GM12891 (cell line): ENCODE measurements around the gene RAPGEF4.

Experiments
- DNase-seq: peaks from one replicate; pipeline ENCODE4 v3.0.0; 2011; ENCODE audit warnings: low spot score; ENCODE audit not compliant: insufficient read length
- FAIRE-seq: peaks from 2 replicates; lab custom pipeline; 2011; peaks lifted over from hg19 to GRCh38; lab: Jason Lieb, UNC
- PAX5 ChIP-seq: IDR thresholded peaks from 2 replicates; pipeline ENCODE4 v1.6.1; 2011; ENCODE audit warnings: low read length, moderate library complexity, mild to moderate bottlenecking; ENCODE audit not compliant: insufficient read depth, severe bottlenecking
- POLR2A ChIP-seq: IDR thresholded peaks from 2 replicates; pipeline ENCODE4 v1.6.1; 2011; ENCODE audit warnings: low read depth, low read length, control low read depth
- POLR2AphosphoS5 ChIP-seq: IDR thresholded peaks from 2 replicates; pipeline ENCODE4 v1.6.1; 2011; ENCODE audit warnings: low read depth, low read length, control low read depth
- POU2F2 ChIP-seq: IDR thresholded peaks from 2 replicates; pipeline ENCODE4 v1.6.1; 2011; ENCODE audit warnings: low read depth, mild to moderate bottlenecking, control low read depth, low read length, moderate library complexity
- SPI1 ChIP-seq: IDR thresholded peaks from 2 replicates; pipeline ENCODE4 v1.6.1; 2011; ENCODE audit warnings: low read depth, low read length, control low read depth
- TAF1 ChIP-seq: IDR thresholded peaks from 2 replicates; pipeline ENCODE4 v1.6.1; 2011; ENCODE audit warnings: low read depth, low read length, control low read depth

The RAPGEF4 gene

DNA sequence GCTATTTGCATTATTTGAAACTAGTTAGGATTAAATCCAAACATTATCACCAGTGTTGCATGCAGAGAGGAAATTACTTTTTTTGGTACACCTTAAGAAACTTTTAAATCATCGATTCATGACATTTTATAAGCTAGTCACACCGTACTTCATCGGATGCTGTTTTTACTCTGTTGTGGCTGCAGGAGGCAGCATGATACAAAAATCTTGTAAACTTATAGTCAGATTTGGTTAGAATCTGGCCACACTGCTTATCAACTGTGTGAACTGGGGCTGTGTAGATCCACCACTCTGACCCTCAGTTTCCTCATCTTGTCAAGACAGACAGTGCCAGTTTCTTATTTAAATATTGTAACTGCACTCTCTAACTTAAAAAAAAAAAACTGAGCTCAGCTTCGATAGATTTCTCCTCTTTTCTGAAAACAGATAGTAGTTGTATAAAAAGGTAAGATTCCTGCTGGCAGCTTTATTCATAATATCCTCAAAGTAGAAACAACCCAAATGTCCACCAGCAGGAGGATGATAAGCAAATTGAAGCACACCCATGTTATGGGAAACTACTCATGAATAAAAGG, 77.8 kb downstream of the RAPGEF4 start:
- TF ChIP-seq PAX5 (no peak), TAF1 (no peak), POLR2AphosphoS5 (no peak), POLR2A (no peak), POU2F2 (no peak), SPI1 (no peak)
- FAIRE-seq: no peak
- DNase-seq: no peak

GRCh38 chr2:172817411-172817810, 81.8 kb downstream of the RAPGEF4 start:
- FAIRE-seq (no peak), DNase-seq (no peak)
- TF ChIP-seq PAX5 (no peak), TAF1 (no peak), POLR2A (no peak), SPI1 (no peak), POLR2AphosphoS5 (no peak), POU2F2 (no peak)

- FAIRE-seq: no peak
- DNase-seq: no peak
- TF ChIP-seq SPI1: no peak
- TF ChIP-seq TAF1: no peak
- no peak for TF ChIP-seq POLR2A
- no peak for TF ChIP-seq POU2F2
- TF ChIP-seq PAX5: no peak
- no peak for TF ChIP-seq POLR2AphosphoS5
These were observed 84.3 kb downstream of the RAPGEF4 start for GRCh38 chr2:172819943-172820342.

DNA sequence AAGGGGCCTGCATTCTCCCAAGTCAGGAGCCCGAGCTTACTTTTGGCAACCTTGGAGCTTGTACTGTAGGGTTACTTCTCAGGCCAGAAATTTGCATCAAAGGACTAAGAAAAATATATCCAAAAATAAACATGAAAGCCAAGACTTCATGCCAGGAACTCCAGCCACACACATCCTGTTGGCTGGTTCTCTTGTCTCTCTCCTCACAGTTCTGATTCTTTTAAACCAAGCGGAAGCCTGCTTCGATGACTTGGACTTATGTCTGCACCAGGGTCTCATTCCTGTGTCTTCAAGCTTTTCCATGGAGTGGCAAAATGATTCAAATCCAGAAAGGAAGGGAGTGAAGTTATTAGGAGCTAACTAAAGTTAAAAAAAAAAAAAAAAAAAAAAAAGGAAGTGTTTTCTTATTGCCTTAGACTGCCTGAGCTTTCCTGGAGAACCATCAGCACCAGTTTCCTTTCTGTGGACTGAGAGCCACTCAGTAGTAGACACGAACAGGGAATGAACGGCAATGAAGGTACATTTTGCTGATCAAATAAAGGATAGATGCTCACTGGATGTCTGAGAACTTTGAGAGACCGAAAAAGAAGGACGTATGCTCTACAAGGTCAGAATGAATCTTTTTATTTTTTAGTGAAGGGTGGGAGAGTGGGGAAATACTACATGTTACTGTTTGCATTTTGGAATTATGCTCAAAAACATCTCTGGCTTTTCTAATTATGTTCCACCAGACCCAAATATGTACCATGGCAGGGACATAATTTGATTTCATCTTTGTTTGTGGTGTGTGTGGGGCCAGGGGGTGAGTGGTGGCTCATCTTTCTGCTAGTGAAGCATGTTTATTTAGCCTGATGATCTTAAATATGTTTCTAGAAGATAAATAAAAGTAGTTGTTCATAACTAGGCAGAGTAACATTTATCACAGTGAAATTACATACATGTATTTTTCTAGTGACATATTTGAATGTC, 86.0 kb downstream of the RAPGEF4 start:
- no peak for DNase-seq
- no peak for FAIRE-seq
- TF ChIP-seq SPI1 (no peak), POU2F2 (no peak), POLR2A (no peak), PAX5 (no peak), TAF1 (no peak), POLR2AphosphoS5 (no peak)

GRCh38 chr2:172822585-172822984, 86.9 kb downstream of the RAPGEF4 start:
- FAIRE-seq (no peak), DNase-seq (no peak)
- TF ChIP-seq TAF1 (no peak), POLR2A (no peak), POU2F2 (no peak), SPI1 (no peak), PAX5 (no peak), POLR2AphosphoS5 (no peak)

DNA sequence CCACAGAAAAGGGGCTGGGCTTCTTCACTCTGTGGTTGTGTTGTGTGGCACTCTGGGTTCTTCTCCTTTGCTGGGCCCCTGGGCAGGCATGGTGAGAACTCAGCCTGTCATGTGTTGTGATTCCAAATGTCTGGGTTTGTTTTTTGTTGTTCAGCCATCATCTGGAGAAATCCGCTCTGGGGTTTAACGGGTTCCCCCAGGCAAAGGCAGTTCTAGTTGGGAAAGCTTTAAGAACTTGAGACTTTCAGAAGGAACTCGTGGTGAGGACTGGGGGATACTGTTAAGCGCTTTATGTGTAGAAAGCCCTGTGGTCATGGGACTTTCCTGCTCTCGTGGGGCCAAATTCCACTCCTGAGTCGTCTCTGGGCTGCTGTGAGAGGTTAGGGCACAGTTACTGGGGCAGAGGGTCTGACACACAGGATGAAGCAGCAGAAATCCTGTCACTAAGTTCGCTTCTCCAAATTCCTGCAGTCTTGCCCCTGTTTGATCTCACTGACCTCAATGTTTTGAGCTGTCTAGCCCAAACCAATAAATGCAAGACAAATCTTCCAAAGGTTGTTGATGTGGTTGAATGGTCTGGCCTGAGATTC, 87.7 kb downstream of the RAPGEF4 start:
- DNase-seq (no peak), FAIRE-seq (no peak)
- TF ChIP-seq POLR2AphosphoS5 (no peak), POLR2A (no peak), TAF1 (no peak), POU2F2 (no peak), SPI1 (no peak), PAX5 (no peak)

DNA sequence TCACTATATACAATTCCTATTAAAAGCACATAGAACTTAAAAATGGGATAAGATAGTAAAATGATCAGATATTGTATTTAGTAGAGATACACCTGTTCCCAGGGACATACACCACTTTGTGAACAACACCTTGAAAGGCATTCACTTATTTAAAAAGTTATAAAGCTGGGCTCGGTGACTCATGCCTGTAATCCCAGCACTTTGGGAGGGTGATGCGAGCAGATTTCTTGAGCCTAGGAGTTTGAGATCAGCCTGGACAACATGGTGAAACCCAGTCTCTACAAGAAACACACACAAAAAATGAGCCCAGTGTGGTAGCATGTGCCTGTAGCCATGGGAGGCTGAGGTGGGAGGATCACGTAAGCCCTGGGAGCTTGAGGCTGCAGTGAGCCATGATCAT, 90.9 kb downstream of the RAPGEF4 start:
- no peak for FAIRE-seq
- no peak for DNase-seq
- no peak for TF ChIP-seq POLR2AphosphoS5
- no peak for TF ChIP-seq SPI1
- TF ChIP-seq PAX5: no peak
- no peak for TF ChIP-seq POU2F2
- no peak for TF ChIP-seq TAF1
- TF ChIP-seq POLR2A: no peak

GRCh38 chr2:172829229-172829628, 93.6 kb downstream of the RAPGEF4 start:
- TF ChIP-seq POLR2AphosphoS5 (no peak), POU2F2 (no peak), POLR2A (no peak), PAX5 (no peak), SPI1 (no peak), TAF1 (no peak)
- DNase-seq (no peak), FAIRE-seq (no peak)

DNA sequence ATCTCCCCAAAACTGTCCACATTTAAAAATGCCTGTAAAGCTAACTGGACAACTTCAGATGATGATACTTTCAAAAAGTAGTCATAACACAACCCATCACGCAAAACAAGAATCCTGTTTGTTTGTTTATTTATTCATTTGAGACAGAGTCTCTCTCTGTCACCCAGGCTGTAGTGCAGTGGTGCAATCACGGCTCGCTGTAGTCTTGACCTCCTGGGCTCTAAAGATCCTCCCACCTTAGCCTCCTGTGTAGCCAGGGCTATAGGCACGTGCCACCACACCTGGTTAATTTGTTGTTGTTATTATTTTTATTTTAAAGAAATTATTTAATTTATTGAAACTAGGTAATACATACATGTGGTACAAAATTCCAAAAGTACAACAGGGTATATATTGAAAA, 94.8 kb downstream of the RAPGEF4 start:
- no peak for TF ChIP-seq SPI1
- TF ChIP-seq TAF1: no peak
- no peak for TF ChIP-seq POU2F2
- no peak for TF ChIP-seq POLR2A
- TF ChIP-seq PAX5: no peak
- TF ChIP-seq POLR2AphosphoS5: no peak
- DNase-seq: no peak
- FAIRE-seq: no peak
